Small intestine (tissue), 7 donors: ENCODE results near the gene SEPTIN6. TPM values are rescaled to one million over a fixed set of nuclear protein-coding genes. Genes with fewer than 3 reads are reported as not detected.

Experiments used
- DNase-seq, 2 donors: peaks; one replicate each; pipeline versions ENCODE4 v3.0.0 to v3.0.0-alpha.2; 2013
- FAIRE-seq: peaks from 2 replicates; lab custom pipeline; 2012; peaks lifted over from hg19 to GRCh38; lab: Jason Lieb, UNC
- H3K27ac ChIP-seq, 3 donors: one replicate each; pipeline ENCODE4 v1.5.1; 2013; ENCODE audit warnings: low read length in 2 of 3, mild to moderate bottlenecking in 2 of 3, control low read depth in 1 of 3, inconsistent platforms in 1 of 3, low read depth in 1 of 3, moderate library complexity in 1 of 3
- H3K27me3 ChIP-seq, 3 donors: one replicate each; pipeline ENCODE4 v1.6.1; 2013; ENCODE audit warnings: low read length in 3 of 3, inconsistent platforms in 1 of 3; ENCODE audit not compliant: control insufficient read depth in 3 of 3, insufficient read depth in 3 of 3
- H3K36me3 ChIP-seq, 3 donors: one replicate each; pipeline ENCODE4 v1.6.1; 2013; ENCODE audit warnings: low read length in 3 of 3, inconsistent platforms in 1 of 3, low read depth in 1 of 3, mild to moderate bottlenecking in 1 of 3, moderate library complexity in 1 of 3; ENCODE audit not compliant: control insufficient read depth in 3 of 3, insufficient read depth in 2 of 3
- H3K4me1 ChIP-seq, 3 donors: one replicate each; pipeline ENCODE4 v1.6.1; 2013; ENCODE audit warnings: low read length in 2 of 3, inconsistent platforms in 1 of 3, low read depth in 1 of 3, mild to moderate bottlenecking in 1 of 3, moderate library complexity in 1 of 3; ENCODE audit not compliant: control insufficient read depth in 3 of 3, insufficient read depth in 2 of 3
- H3K4me3 ChIP-seq, 3 donors: one replicate each; pipeline ENCODE4 v1.5.1; 2013; ENCODE audit warnings: low read length in 3 of 3, control low read depth in 1 of 3, inconsistent platforms in 1 of 3, low read depth in 1 of 3, mild to moderate bottlenecking in 1 of 3, moderate library complexity in 1 of 3
- H3K9me3 ChIP-seq, 2 donors: one replicate each; pipeline ENCODE4 v1.6.1; 2013; ENCODE audit warnings: low read depth in 1 of 2, low read length in 1 of 2; ENCODE audit not compliant: control insufficient read depth in 2 of 2, insufficient read depth in 1 of 2
- WGBS, 3 donors: extraction: QIAGEN DNeasy Blood & Tissue Kit; methylation state at CpG; one replicate each; pipeline ENCODE4 v1.1.7; 2013; 5-methylcytosine and 5-hydroxymethylcytosine counted together
- polyA plus RNA-seq, 4 donors: library from polyadenylated mRNA; stranded (reverse) in 3 of 4; unstranded in 1 of 4; fragments of 200-250 nt in 3 of 4; fragments of 120-200 nt in 1 of 4; gene quantifications; one replicate each; pipeline versions ENCODE4 v1.2.1 to v1.2.3, GENCODE V29; 2013
- donor health status: healthy with polysubstance abuse.
- donor health status: control.
- donor health status: control.
- donor health status: Bipolar disorder and iron deficiency.
- donor health status: healthy.

SEPTIN6 gene
- polyA plus RNA-seq, 4 donors = 3.6 to 13.0 (median 6.9) TPM

GRCh38 chrX:119695535-119696050 lies 2.6 kb upstream of the SEPTIN6 start:
- Histone ChIP-seq H3K4me3 (no peak overlapping the region), H3K36me3 (no peaks in the 10 kb centered on the region), H3K27ac (no peak overlapping the region), H3K9me3 (no peaks in the 10 kb centered on the region), H3K27me3 (no peaks in the 10 kb centered on the region), H3K4me1 (no peaks in the 10 kb centered on the region)
- 84 to 85% (median 84%) methylated on average over 7 to 12 of the region's 12 CpGs for WGBS, 3 donors
- no peak for DNase-seq
- no peak for FAIRE-seq

- WGBS, 3 donors = 79 to 83% (median 82%) methylated on average over 23 to 39 of the region's 39 CpGs
- Histone ChIP-seq H3K4me1 (no peaks in the 10 kb centered on the region), H3K4me3 (no peak overlapping the region), H3K27me3 (no peaks in the 10 kb centered on the region), H3K36me3 (no peaks in the 10 kb centered on the region), H3K27ac (no peak overlapping the region), H3K9me3 (no peaks in the 10 kb centered on the region)
- FAIRE-seq (no peak), DNase-seq (no peak)
Measured at GRCh38 chrX:119694601-119695534, 1.9 kb upstream of the SEPTIN6 start.

GRCh38 chrX:119693996-119694451 lies 1.1 kb upstream of the SEPTIN6 start:
- Histone ChIP-seq H3K4me3 (peak overlapping the region in 1 of 3 donors; percentile 74), H3K27ac (no peak overlapping the region)

GRCh38 chrX:119692191-119693039 lies 553 bp downstream of the SEPTIN6 start:
- 0 to 21% (median 7%) methylated on average over 24 to 66 of the region's 66 CpGs for WGBS, 3 donors
- no peaks in the 10 kb centered on the region for H3K4me1 ChIP-seq
- no peaks in the 10 kb centered on the region for H3K9me3 ChIP-seq
- no peaks in the 10 kb centered on the region for H3K36me3 ChIP-seq
- no peak for FAIRE-seq
- no peaks in the 10 kb centered on the region for H3K27me3 ChIP-seq
- peak overlapping the region; percentile 74 to 83 (median 81) for H3K4me3 ChIP-seq
- peak; percentile 32 to 58 for DNase-seq
- H3K27ac ChIP-seq = peak overlapping the region; percentile 54 to 87 (median 60)

More at GRCh38 chrX:119693996-119694451, 1.1 kb upstream of the SEPTIN6 start:
- FAIRE-seq (no peak), DNase-seq (no peak)
- Histone ChIP-seq H3K9me3 (no peaks in the 10 kb centered on the region), H3K27me3 (no peaks in the 10 kb centered on the region), H3K36me3 (no peaks in the 10 kb centered on the region), H3K4me1 (no peaks in the 10 kb centered on the region)
- 38 to 74% (median 65%) methylated on average over 4 to 23 of the region's 23 CpGs for WGBS, 3 donors

- Histone ChIP-seq H3K36me3 (no peaks in the 10 kb centered on the region), H3K4me1 (no peaks in the 10 kb centered on the region), H3K27me3 (no peaks in the 10 kb centered on the region), H3K4me3 (peak overlapping the region in 1 of 3 donors; percentile 81), H3K9me3 (no peaks in the 10 kb centered on the region), H3K27ac (peak overlapping the region in 1 of 3 donors; percentile 54)
- DNase-seq (no peak), FAIRE-seq (no peak)
- WGBS, 3 donors = 48 to 56% (median 50%) methylated on average over 8 of the region's 8 CpGs
Measured at GRCh38 chrX:119690921-119691716, 1.8 kb downstream of the SEPTIN6 start.

GRCh38 chrX:119688911-119689321 lies 4.1 kb downstream of the SEPTIN6 start:
- no peaks in the 10 kb centered on the region for H3K4me1 ChIP-seq
- peak overlapping the region in 1 of 3 donors; percentile 58 for H3K27ac ChIP-seq
- H3K9me3 ChIP-seq = no peaks in the 10 kb centered on the region
- no peak overlapping the region for H3K4me3 ChIP-seq
- no peak for FAIRE-seq
- H3K36me3 ChIP-seq = no peaks in the 10 kb centered on the region
- WGBS, 3 donors = 58 to 75% (median 74%) methylated on average over 4 of the region's 4 CpGs
- no peaks in the 10 kb centered on the region for H3K27me3 ChIP-seq
- DNase-seq = no peak

- DNase-seq = no peak
- FAIRE-seq = no peak
- H3K9me3 ChIP-seq = no peaks in the 10 kb centered on the region
- no peaks in the 10 kb centered on the region for H3K27me3 ChIP-seq
- H3K4me3 ChIP-seq = no peak overlapping the region
- no peaks in the 10 kb centered on the region for H3K4me1 ChIP-seq
- no peaks in the 10 kb centered on the region for H3K36me3 ChIP-seq
- peak overlapping the region in 1 of 3 donors; percentile 54 for H3K27ac ChIP-seq
- WGBS, 3 donors = 53 to 75% (median 67%) methylated on average over 5 of the region's 5 CpGs
Measured at GRCh38 chrX:119687661-119688413, 5.1 kb downstream of the SEPTIN6 start.
